Neural crest cell (in vitro differentiated cells): Measurements from ENCODE around the gene ABTB2. TPM values are rescaled to one million over a fixed set of nuclear protein-coding genes. Genes with fewer than 3 reads are reported as not detected.

Experiments
- DNase-seq: peaks from one replicate; pipeline ENCODE4 v3.0.0; 2021; ENCODE audit warnings: low read depth, mixed read lengths, low spot score
- H3K27ac Mint-ChIP-seq: one replicate; pipeline ENCODE4 v1.8.0; 2021; ENCODE audit warnings: mild to moderate bottlenecking, mixed read lengths; ENCODE audit not compliant: unreplicated experiment
- H3K27me3 Mint-ChIP-seq: 2 replicates; pipeline ENCODE4 v1.8.0; 2021; ENCODE audit warnings: low read depth, mild to moderate bottlenecking, mixed read lengths
- H3K36me3 Mint-ChIP-seq: 2 replicates; pipeline ENCODE4 v1.8.0; 2021; ENCODE audit warnings: low read depth, mild to moderate bottlenecking, mixed read lengths
- H3K4me1 Mint-ChIP-seq: 2 replicates; pipeline ENCODE4 v1.8.0; 2021; ENCODE audit warnings: mixed read lengths
- H3K4me3 Mint-ChIP-seq: one replicate; pipeline ENCODE4 v1.8.0; 2021; ENCODE audit warnings: mild to moderate bottlenecking, mixed read lengths
- H3K9me3 Mint-ChIP-seq: 2 replicates; pipeline ENCODE4 v1.8.0; 2021; ENCODE audit warnings: mixed read lengths
- CTCF ChIP-seq: fragments of 200-600 bp; sonication (generic); conservative IDR thresholded peaks from 2 replicates; pipeline ENCODE4 v1.5.0; 2021; ENCODE audit warnings: antibody characterized with exemption, mild to moderate bottlenecking
- total RNA-seq: library from RNA; stranded (reverse); gene quantifications from 2 replicates; pipeline ENCODE4 v1.2.1, GENCODE V29; 2021

The ABTB2 gene
- total RNA-seq, 1 donor from 2014 or later: 3.0 TPM

GRCh38 chr11:34146411-34146810 lies 211.4 kb downstream of the ABTB2 start:
- no peak for TF ChIP-seq CTCF
- no peak overlapping the region for H3K4me3 Mint-ChIP-seq
- H3K9me3 Mint-ChIP-seq: no peaks in the 10 kb centered on the region
- H3K27me3 Mint-ChIP-seq: no peaks in the 10 kb centered on the region
- no peak for DNase-seq
- H3K4me1 Mint-ChIP-seq: peaks cover 23% of the 10 kb centered on the region
- H3K36me3 Mint-ChIP-seq: peaks cover 25% of the 10 kb centered on the region
- H3K27ac Mint-ChIP-seq: no peak overlapping the region

DNA sequence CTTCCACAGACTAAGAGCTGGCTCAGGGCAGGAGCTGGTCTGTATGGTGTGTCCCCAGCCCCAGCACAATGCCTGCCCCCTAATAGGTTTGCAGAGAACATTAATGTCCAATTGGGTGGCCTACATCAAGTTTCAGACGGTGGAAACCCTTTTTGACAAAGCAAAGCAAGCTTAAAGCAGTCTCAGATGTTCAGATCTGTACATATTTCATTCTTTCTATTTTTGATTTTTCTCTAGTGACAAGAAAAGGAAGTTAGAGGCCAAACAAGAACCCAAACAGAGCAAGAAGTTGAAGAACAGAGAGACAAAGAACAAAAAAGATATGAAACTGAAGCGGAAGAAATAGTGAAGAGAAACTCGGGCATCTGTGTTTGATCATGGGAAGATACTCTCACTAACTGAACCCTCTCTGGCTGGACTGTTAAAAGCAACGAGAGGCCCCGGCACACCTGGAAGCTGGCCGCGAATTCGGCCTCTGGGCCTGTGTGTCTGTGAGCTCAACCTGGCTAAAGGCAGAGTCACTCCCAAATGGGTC lies 211.9 kb downstream of the ABTB2 start:
- Mint-ChIP-seq H3K9me3 (no peaks in the 10 kb centered on the region), H3K36me3 (peaks cover 25% of the 10 kb centered on the region), H3K27me3 (no peaks in the 10 kb centered on the region), H3K4me3 (no peak overlapping the region), H3K4me1 (peaks cover 23% of the 10 kb centered on the region), H3K27ac (peak overlapping the region; percentile 2)
- DNase-seq: no peak
- no peak for TF ChIP-seq CTCF

GRCh38 chr11:34145073-34145472 lies 212.7 kb downstream of the ABTB2 start:
- peak overlapping the region; percentile 68 for H3K27ac Mint-ChIP-seq
- TF ChIP-seq CTCF: no peak
- peaks cover 25% of the 10 kb centered on the region for H3K36me3 Mint-ChIP-seq
- DNase-seq: no peak
- H3K9me3 Mint-ChIP-seq: no peaks in the 10 kb centered on the region
- no peaks in the 10 kb centered on the region for H3K27me3 Mint-ChIP-seq
- no peak overlapping the region for H3K4me3 Mint-ChIP-seq
- peaks cover 23% of the 10 kb centered on the region for H3K4me1 Mint-ChIP-seq

GRCh38 chr11:34143048-34143447 lies 214.8 kb downstream of the ABTB2 start:
- peak overlapping the region; percentile 93 for H3K27ac Mint-ChIP-seq
- H3K4me1 Mint-ChIP-seq: peaks cover 11% of the 10 kb centered on the region
- TF ChIP-seq CTCF: no peak
- no peak for DNase-seq
- peaks cover 25% of the 10 kb centered on the region for H3K36me3 Mint-ChIP-seq
- no peaks in the 10 kb centered on the region for H3K27me3 Mint-ChIP-seq
- no peaks in the 10 kb centered on the region for H3K9me3 Mint-ChIP-seq
- H3K4me3 Mint-ChIP-seq: no peak overlapping the region

DNA sequence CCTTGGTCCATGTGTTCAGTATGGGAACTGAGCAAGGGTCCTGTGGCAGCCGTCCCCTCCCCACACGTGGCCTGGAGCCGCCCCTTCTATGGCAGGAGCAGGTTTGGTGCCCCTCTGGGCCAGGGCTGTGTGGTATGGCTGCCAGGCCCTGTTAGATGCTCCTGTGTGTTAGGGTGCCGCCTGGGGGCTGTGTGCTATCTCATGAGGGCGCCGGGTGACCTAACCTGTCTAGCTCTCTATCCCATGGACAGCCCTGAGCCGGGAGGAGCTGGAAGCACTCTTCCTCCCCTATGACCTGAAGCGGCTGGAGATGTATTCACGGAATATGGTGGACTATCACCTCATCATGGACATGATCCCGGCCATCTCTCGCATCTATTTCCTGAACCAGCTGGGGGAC lies 217.7 kb downstream of the ABTB2 start:
- no peak overlapping the region for H3K27ac Mint-ChIP-seq
- no peaks in the 10 kb centered on the region for H3K27me3 Mint-ChIP-seq
- peaks cover 24% of the 10 kb centered on the region for H3K36me3 Mint-ChIP-seq

More for the DNA sequence above, 217.7 kb downstream of the ABTB2 start:
- Mint-ChIP-seq H3K4me3 (no peak overlapping the region), H3K9me3 (no peaks in the 10 kb centered on the region), H3K4me1 (peaks cover 7% of the 10 kb centered on the region)
- no peak for TF ChIP-seq CTCF
- DNase-seq: no peak
